ENCODE measurements around the gene PTPRU.

PTPRU gene

DNA sequence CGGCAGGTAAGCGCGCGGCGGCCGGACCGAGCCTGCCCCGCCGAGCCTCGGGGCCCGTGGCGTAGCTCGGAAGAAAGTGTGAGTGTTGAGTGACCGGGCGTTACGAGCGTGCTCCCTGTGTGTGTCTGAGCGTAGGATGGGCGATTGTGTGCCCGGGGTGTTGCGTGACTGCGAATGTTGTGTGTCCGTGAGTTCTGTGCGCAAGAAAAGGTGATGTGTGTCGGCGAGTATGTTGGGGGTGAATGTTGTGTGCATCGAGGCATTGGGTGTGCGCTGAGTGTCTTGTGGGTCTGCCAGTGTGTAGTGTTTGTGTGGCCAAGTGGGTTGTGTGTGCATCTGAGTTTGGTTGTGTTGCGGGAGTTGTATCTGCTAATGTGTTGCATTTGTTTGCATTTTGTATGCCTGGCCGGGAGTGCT is 398 bp downstream of the PTPRU start:
- H3K27me3 ChIP-seq = peaks cover 45 to 71% (median 58%) of the 10 kb centered on the region in 11 experiments
- H3K4me1 ChIP-seq = peaks cover 18 to 24% (median 22%) of the 10 kb centered on the region in 10 experiments; a peak in 19 of 20 replicates
- peak overlapping the region; percentile 90 to 100 (median 98) for H3K4me2 ChIP-seq
- H3K4me3 ChIP-seq = peak overlapping the region; percentile 56 to 75 (median 64)
- H3K9me3 ChIP-seq (replicated peaks in 1 of 11) = no peaks in the 10 kb centered on the region
- no peak overlapping the region for H3K27ac ChIP-seq
- peaks cover 0 to 33% (median 27%) of the 10 kb centered on the region in 11 experiments; a peak in 13 of 22 replicates for H4K20me1 ChIP-seq
- H3K36me3 ChIP-seq = no peaks in the 10 kb centered on the region
- peak overlapping the region in 10 of 11 experiments; percentile 55 to 71 (median 60); a peak in 19 of 22 replicates for H3K9ac ChIP-seq
- no peak for TF ChIP-seq Cebpa-rat (IDR thresholded peaks at IDR 0.05)

DNA sequence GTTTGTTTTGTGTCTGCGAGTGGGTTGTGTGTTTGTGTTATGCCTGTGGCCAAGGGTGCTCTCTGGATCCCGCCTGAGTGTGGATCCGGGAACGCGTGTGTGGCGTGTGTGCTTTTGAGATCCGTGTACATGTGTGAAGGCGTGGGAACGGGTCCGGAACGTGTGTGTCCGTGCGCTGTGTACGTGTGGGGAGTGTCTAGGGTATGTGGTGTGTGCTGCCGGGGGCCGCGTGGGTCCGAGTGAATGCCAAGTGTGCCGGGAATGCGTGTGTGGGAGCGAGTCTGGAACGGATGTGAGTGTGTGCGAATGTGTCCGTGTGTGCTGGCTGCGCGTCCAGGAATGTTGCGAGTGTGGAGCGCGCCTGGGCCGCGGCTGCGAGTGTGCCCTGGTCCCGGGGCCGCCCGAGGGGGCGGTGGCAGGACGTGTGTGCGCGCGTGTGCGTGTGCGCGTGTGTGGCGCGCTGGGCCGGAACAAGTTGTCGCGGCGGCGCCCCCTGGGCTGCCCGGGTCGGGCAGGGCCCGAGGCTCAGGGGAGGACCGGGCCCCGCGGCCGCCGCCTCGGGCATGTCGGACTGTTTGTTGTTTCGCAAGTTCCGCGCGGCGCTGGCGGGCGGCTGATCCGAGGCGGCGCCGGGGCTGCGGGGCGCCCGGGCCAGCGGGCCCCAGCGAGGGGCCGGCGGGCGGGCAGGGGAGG is 953 bp downstream of the PTPRU start:
- H3K27ac ChIP-seq = no peak overlapping the region
- no peaks in the 10 kb centered on the region for H3K36me3 ChIP-seq
- peaks cover 0 to 33% (median 27%) of the 10 kb centered on the region in 11 experiments; a peak in 13 of 22 replicates for H4K20me1 ChIP-seq
- H3K4me2 ChIP-seq = peak overlapping the region; percentile 90 to 100 (median 98)
- H3K9me3 ChIP-seq (replicated peaks in 1 of 11) = no peaks in the 10 kb centered on the region
- no peak for TF ChIP-seq Cebpa-rat (IDR thresholded peaks at IDR 0.05)
- H3K4me3 ChIP-seq = peak overlapping the region; percentile 56 to 75 (median 64)
- peak overlapping the region in 10 of 11 experiments; percentile 8 to 65 (median 53); a peak in 16 of 22 replicates for H3K9ac ChIP-seq
- peaks cover 45 to 71% (median 58%) of the 10 kb centered on the region in 11 experiments for H3K27me3 ChIP-seq
- H3K4me1 ChIP-seq = peaks cover 18 to 24% (median 22%) of the 10 kb centered on the region in 10 experiments; a peak in 19 of 20 replicates

DNA sequence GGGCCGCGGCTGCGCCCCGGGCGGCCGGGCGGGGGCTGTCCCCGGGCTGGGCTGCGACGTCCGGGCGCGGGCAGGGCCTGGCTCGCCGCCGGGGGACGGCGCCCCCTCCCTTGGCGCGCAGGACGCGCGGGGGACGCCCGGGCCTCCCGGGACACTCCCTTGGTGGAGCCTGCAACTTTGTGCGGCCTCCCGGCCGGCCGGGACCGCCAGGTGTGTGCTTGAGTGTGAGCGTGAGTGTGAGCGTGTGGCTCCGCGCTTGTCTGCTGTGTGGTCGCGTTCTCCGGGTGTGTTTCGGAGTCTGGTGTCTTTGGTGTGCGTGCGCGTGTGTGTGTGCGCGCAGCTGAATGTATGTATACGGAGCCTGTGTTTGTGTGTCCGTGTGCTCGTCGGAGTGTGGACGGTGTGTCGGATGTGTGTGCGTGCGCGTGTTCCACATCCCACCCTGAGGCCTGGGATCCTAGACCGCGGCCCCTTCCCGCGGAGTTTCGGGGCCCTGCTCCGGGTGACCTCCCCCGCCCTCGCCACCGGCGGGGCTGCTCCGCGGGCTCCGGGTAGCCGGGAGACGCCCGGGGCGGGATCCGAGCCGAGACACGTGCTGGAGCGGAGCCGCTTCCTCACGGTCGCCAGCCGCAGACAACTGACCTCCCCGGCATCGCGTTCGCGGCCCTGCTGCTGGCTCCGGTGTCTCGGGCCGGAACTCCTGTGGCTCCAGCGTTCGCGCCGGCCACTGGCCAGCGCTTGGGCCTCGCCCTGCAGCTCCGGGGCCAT is 1.7 kb downstream of the PTPRU start:
- peaks cover 45 to 71% (median 58%) of the 10 kb centered on the region in 11 experiments for H3K27me3 ChIP-seq
- peak overlapping the region; percentile 56 to 75 (median 64) for H3K4me3 ChIP-seq
- no peak for TF ChIP-seq Cebpa-rat (IDR thresholded peaks at IDR 0.05)
- peaks cover 0 to 35% (median 27%) of the 10 kb centered on the region in 11 experiments; a peak in 13 of 22 replicates for H4K20me1 ChIP-seq
- no peaks in the 10 kb centered on the region for H3K9me3 ChIP-seq (replicated peaks in 1 of 11)
- H3K36me3 ChIP-seq = no peaks in the 10 kb centered on the region
- H3K27ac ChIP-seq = no peak overlapping the region
- peak overlapping the region in 8 of 11 experiments; percentile 31 to 65 (median 53); a peak in 10 of 22 replicates for H3K9ac ChIP-seq
- H3K4me2 ChIP-seq = peak overlapping the region; percentile 90 to 100 (median 98)
- peaks cover 18 to 28% (median 24%) of the 10 kb centered on the region in 10 experiments; a peak in 19 of 20 replicates for H3K4me1 ChIP-seq

DNA sequence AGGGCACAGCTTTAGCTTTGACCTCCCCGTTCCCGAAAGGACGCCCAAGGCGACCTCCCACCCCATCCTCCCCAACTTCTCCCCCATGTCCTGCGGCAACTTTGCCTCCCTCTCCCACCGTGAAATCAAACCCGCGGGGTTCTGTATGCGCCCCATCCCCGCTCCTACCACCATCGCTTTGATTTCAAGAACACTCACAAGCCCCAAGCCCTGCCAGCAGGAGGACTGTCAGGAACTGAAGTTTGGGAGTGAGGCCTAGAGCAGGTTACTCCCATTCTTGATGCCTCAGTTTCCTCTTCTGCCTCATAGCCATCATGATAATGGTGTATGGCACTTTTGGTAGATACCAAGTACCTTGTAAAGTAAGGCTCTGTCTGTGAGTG is 2.3 kb downstream of the PTPRU start:
- Histone ChIP-seq H3K9me3 (replicated peaks in 1 of 11) (no peaks in the 10 kb centered on the region), H3K9ac (no peak overlapping the region), H3K4me2 (peak overlapping the region in 4 of 11 experiments; percentile 90 to 99 (median 97); a peak in 5 of 22 replicates)

DNA sequence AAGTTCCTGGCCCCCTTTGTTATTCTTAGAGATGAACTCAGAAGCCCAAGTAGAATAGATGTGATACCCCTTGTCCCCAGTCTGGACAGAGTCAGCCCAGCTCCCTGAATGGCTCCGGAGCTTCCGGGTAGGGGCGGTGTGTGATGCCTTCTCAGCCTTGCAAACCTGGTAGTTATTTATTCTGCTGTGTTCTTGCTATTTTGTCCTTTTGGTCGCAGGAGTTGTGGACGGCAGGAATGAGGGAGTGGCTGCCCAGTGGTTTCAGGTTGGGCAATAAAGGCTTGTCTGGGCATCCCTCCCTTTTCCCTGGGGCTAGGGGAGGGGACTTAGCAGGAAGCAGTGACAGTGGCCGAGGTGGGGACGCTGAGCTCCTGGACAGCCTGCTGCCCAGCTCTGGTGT is 2.8 kb downstream of the PTPRU start:
- TF ChIP-seq Cebpa-rat (IDR thresholded peaks at IDR 0.05) = no peak
- H3K36me3 ChIP-seq = no peaks in the 10 kb centered on the region
- H3K4me1 ChIP-seq = peaks cover 18 to 39% (median 35%) of the 10 kb centered on the region in 10 experiments; a peak in 19 of 20 replicates
- H3K4me3 ChIP-seq = no peak overlapping the region
- H3K4me2 ChIP-seq = no peak overlapping the region
- peaks cover 0 to 46% (median 27%) of the 10 kb centered on the region in 11 experiments; a peak in 13 of 22 replicates for H4K20me1 ChIP-seq
- peaks cover 44 to 64% (median 61%) of the 10 kb centered on the region in 11 experiments for H3K27me3 ChIP-seq
- H3K9me3 ChIP-seq (replicated peaks in 1 of 11) = no peaks in the 10 kb centered on the region
- no peak overlapping the region for H3K9ac ChIP-seq
- H3K27ac ChIP-seq = no peak overlapping the region

More for the DNA sequence above, 2.3 kb downstream of the PTPRU start:
- peak overlapping the region in 3 of 10 experiments; percentile 57 to 75 (median 65); a peak in 2 of 20 replicates for H3K4me3 ChIP-seq
- no peak overlapping the region for H3K27ac ChIP-seq
- no peaks in the 10 kb centered on the region for H3K36me3 ChIP-seq
- H3K27me3 ChIP-seq = peaks cover 45 to 69% (median 58%) of the 10 kb centered on the region in 11 experiments
- peaks cover 18 to 34% (median 29%) of the 10 kb centered on the region in 10 experiments; a peak in 19 of 20 replicates for H3K4me1 ChIP-seq
- peaks cover 0 to 41% (median 27%) of the 10 kb centered on the region in 11 experiments; a peak in 13 of 22 replicates for H4K20me1 ChIP-seq
- no peak for TF ChIP-seq Cebpa-rat (IDR thresholded peaks at IDR 0.05)

DNA sequence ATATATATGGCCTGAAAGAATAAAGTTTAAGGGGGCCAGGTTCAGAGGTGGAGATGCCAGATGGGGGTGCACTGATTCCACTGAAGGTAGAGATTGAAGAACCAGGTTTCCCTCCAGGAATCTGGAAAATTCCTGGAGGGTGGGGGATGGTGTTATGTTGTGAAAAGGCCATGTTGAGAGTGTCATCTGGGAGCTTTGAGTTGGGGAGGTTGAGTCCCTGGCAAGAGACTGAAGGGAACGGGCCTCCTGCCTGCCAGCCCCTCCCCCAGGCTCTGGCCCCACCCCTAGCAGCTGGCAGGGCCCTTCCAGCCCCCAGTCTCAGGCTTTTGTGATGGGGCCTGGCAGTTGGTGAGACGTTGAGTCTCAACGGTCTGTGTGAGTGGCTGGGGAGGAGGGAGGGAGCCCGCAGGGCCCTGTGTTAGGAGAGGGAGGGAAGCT is 4.1 kb downstream of the PTPRU start:
- Histone ChIP-seq H3K9me3 (replicated peaks in 1 of 11) (no peaks in the 10 kb centered on the region), H3K27me3 (peaks cover 41 to 55% (median 51%) of the 10 kb centered on the region in 11 experiments), H3K4me3 (no peak overlapping the region), H4K20me1 (peaks cover 0 to 54% (median 27%) of the 10 kb centered on the region in 11 experiments; a peak in 13 of 22 replicates), H3K4me2 (no peak overlapping the region), H3K4me1 (peaks cover 18 to 43% (median 37%) of the 10 kb centered on the region in 10 experiments; a peak in 19 of 20 replicates), H3K27ac (no peak overlapping the region), H3K9ac (no peak overlapping the region), H3K36me3 (no peaks in the 10 kb centered on the region)
- TF ChIP-seq Cebpa-rat (IDR thresholded peaks at IDR 0.05) = no peak

DNA sequence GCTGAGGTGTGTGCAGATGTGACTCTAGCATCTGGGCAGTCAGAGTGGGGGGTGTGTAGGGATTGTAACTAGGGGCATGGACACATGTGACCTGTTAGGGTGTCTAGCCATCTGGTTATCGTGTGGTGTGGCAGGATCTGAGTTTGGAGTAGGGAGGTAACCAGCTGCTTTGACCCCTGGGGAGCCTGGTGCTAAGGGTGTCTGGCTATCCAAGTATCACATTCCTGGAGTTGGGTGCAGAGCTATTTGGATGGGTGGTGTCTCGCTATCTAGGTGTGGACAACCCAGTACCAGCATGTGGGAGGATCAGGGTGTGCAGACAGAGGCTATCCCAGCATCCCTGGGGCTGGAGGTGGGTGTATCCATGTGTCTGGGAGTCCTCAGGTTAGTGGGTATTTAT is 4.7 kb downstream of the PTPRU start:
- Histone ChIP-seq H3K36me3 (no peaks in the 10 kb centered on the region), H3K9ac (no peak overlapping the region), H3K9me3 (replicated peaks in 1 of 11) (no peaks in the 10 kb centered on the region), H3K27me3 (peaks cover 41 to 50% (median 46%) of the 10 kb centered on the region in 11 experiments), H3K4me3 (no peak overlapping the region), H4K20me1 (peaks cover 0 to 54% (median 27%) of the 10 kb centered on the region in 11 experiments; a peak in 13 of 22 replicates), H3K27ac (no peak overlapping the region), H3K4me1 (peaks cover 18 to 41% (median 37%) of the 10 kb centered on the region in 10 experiments; a peak in 19 of 20 replicates), H3K4me2 (no peak overlapping the region)
- no peak for TF ChIP-seq Cebpa-rat (IDR thresholded peaks at IDR 0.05)

DNA sequence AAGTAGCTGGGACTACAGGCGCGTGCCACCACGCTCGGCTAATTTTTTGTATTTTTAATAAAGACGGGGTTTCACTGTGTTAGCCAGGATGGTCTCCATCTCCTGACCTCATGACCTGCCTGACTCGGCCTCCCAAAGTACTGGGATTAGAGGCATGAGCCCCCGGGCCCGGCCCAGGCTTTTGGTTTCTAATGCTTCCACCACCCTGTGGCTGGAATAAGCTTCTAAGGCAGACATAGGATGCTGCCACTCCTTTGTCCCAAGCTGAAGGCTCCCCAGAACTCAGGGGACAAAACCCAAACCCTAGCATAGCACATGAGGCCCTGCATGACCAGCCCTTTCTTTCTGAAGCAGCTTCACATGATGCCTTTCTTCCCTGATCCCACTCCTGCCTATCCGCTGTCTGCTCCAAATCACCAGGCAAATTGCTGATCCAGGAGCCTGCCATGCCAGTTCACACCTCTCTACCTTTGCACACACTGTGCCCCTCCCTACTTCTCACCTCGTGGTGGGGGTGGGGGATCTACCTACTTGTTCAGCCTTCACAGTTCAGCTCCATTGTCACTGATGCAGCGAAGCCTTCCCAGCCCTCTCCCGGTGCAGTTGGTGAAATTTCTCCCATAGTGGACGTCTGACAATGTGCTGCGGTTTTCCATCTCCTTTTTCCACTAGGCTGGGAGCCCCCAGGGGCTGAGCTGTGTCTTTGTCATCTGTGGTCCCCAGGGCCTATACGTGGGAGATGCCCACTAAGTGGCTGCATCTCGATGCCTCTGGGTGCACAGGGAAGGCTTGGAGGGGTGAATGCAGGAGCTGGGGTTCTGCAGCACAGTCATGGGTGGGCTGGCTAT is 6.9 kb downstream of the PTPRU start:
- peak overlapping the region in 1 of 11 experiments; percentile 21; a peak in 1 of 22 replicates for H3K9ac ChIP-seq

More for the DNA sequence above, 6.9 kb downstream of the PTPRU start:
- H3K27me3 ChIP-seq = peaks cover 21 to 27% (median 23%) of the 10 kb centered on the region in 11 experiments
- H3K9me3 ChIP-seq (replicated peaks in 1 of 11) = no peaks in the 10 kb centered on the region
- peaks cover under 1 to 21% (median 16%) of the 10 kb centered on the region in 10 experiments; a peak in 18 of 20 replicates for H3K4me1 ChIP-seq
- no peak overlapping the region for H3K4me3 ChIP-seq
- peaks cover 0 to 41% (median 12%) of the 10 kb centered on the region in 11 experiments; a peak in 12 of 22 replicates for H4K20me1 ChIP-seq
- peak overlapping the region in 10 of 11 experiments; percentile 11 to 86 (median 70); a peak in 18 of 22 replicates for H3K4me2 ChIP-seq
- H3K27ac ChIP-seq = no peak overlapping the region
- no peaks in the 10 kb centered on the region for H3K36me3 ChIP-seq
- TF ChIP-seq Cebpa-rat (IDR thresholded peaks at IDR 0.05) = no peak
